GM19328 (cell line): ENCODE measurements around the gene CEP83.
"Not testable (repeated sequence)": the region's sequence is repeated elsewhere in the genome, so short reads cannot be mapped to it uniquely, and the experiment has no call there.

Experiments
- ATAC-seq: cut with Tn5 transposase; IDR thresholded peaks from one replicate; pipeline ENCODE4 v1.9.1; 2021; ENCODE audit warnings: mild to moderate bottlenecking, moderate library complexity; ENCODE audit not compliant: unreplicated experiment

The CEP83 gene

GRCh38 chr12:94380507-94380906, 79.2 kb downstream of the CEP83 start:
- ATAC-seq, result no peak

- no peak for ATAC-seq
Measured at GRCh38 chr12:94379479-94380113, 80.1 kb downstream of the CEP83 start.

GRCh38 chr12:94377599-94377998, 82.1 kb downstream of the CEP83 start:
- no peak for ATAC-seq

- ATAC-seq, result no peak
Measured at GRCh38 chr12:94374124-94374523, 85.5 kb downstream of the CEP83 start.

GRCh38 chr12:94372461-94372860, 87.2 kb downstream of the CEP83 start:
- no peak for ATAC-seq

GRCh38 chr12:94362653-94363052, 97.0 kb downstream of the CEP83 start:
- ATAC-seq, result no peak

- no peak for ATAC-seq
Measured at GRCh38 chr12:94359761-94360160, 99.9 kb downstream of the CEP83 start.

GRCh38 chr12:94353130-94353529, 106.5 kb downstream of the CEP83 start:
- no peak for ATAC-seq

GRCh38 chr12:94340573-94340972, 119.1 kb downstream of the CEP83 start:
- ATAC-seq, result no peak

- no peak for ATAC-seq
Measured at GRCh38 chr12:94338006-94338794, 121.5 kb downstream of the CEP83 start.

- no peak for ATAC-seq
Measured at GRCh38 chr12:94336211-94336925, 123.3 kb downstream of the CEP83 start.

- no peak for ATAC-seq
Measured at GRCh38 chr12:94333396-94333795, 126.3 kb downstream of the CEP83 start.

- no peak for ATAC-seq
Measured at GRCh38 chr12:94329366-94329765, 130.3 kb downstream of the CEP83 start.

- no peak for ATAC-seq
Measured at GRCh38 chr12:94327809-94328208, 131.9 kb downstream of the CEP83 start.

- ATAC-seq, result no peak
Measured at GRCh38 chr12:94326727-94327126, 132.9 kb downstream of the CEP83 start.

- ATAC-seq, result no peak
Measured at GRCh38 chr12:94326234-94326633, 133.4 kb downstream of the CEP83 start.

- no peak for ATAC-seq
Measured at GRCh38 chr12:94322346-94322745, 137.3 kb downstream of the CEP83 start.

- ATAC-seq, result no peak
Measured at GRCh38 chr12:94320109-94320508, 139.6 kb downstream of the CEP83 start.

- no peak for ATAC-seq
Measured at GRCh38 chr12:94318181-94318580, 141.5 kb downstream of the CEP83 start.

GRCh38 chr12:94316600-94316999, 143.1 kb downstream of the CEP83 start:
- ATAC-seq, result not testable (repeated sequence)

GRCh38 chr12:94312378-94312777, 147.3 kb downstream of the CEP83 start:
- no peak for ATAC-seq

GRCh38 chr12:94309373-94309772, 150.3 kb downstream of the CEP83 start:
- ATAC-seq, result peak; percentile 52
